ENCODE measurements around the gene ARHGAP4.

ARHGAP4 gene

GRCh38 chrX:153870288-153870690, 55.8 kb downstream of the ARHGAP4 start:
- no peak for FAIRE-seq

GRCh38 chrX:153869473-153870287, 56.4 kb downstream of the ARHGAP4 start:
- FAIRE-seq (no peak), DNase-seq (ENCODE audit: insufficient read length, low spot score) (no peak)

More at GRCh38 chrX:153870288-153870690, 55.8 kb downstream of the ARHGAP4 start:
- DNase-seq (ENCODE audit: insufficient read length, low spot score) = no peak

- no peak for DNase-seq (ENCODE audit: insufficient read length, low spot score)
- no peak for FAIRE-seq
These were observed 57.2 kb downstream of the ARHGAP4 start for GRCh38 chrX:153868576-153869472.

- DNase-seq (ENCODE audit: insufficient read length, low spot score) (no peak), FAIRE-seq (no peak)
These were observed 58.4 kb downstream of the ARHGAP4 start for GRCh38 chrX:153867671-153868070.

- DNase-seq (ENCODE audit: insufficient read length, low spot score) (no peak), FAIRE-seq (no peak)
These were observed 58.9 kb downstream of the ARHGAP4 start for GRCh38 chrX:153867139-153867538.

GRCh38 chrX:153866302-153867019, 59.6 kb downstream of the ARHGAP4 start:
- no peak for DNase-seq (ENCODE audit: insufficient read length, low spot score)
- no peak for FAIRE-seq

GRCh38 chrX:153865685-153866084, 60.4 kb downstream of the ARHGAP4 start:
- FAIRE-seq (no peak), DNase-seq (ENCODE audit: insufficient read length, low spot score) (no peak)

- FAIRE-seq (no peak), DNase-seq (ENCODE audit: insufficient read length, low spot score) (no peak)
These were observed 60.8 kb downstream of the ARHGAP4 start for GRCh38 chrX:153865321-153865580.

- DNase-seq (ENCODE audit: insufficient read length, low spot score) (no peak), FAIRE-seq (no peak)
These were observed 61.3 kb downstream of the ARHGAP4 start for GRCh38 chrX:153864561-153865320.

GRCh38 chrX:153864101-153864500, 62.0 kb downstream of the ARHGAP4 start:
- DNase-seq (ENCODE audit: insufficient read length, low spot score) (no peak), FAIRE-seq (no peak)

- FAIRE-seq (no peak), DNase-seq (ENCODE audit: insufficient read length, low spot score) (no peak)
These were observed 62.6 kb downstream of the ARHGAP4 start for GRCh38 chrX:153863251-153863991.

GRCh38 chrX:153862369-153863250, 63.5 kb downstream of the ARHGAP4 start:
- no peak for FAIRE-seq

GRCh38 chrX:153861733-153862310, 64.2 kb downstream of the ARHGAP4 start:
- FAIRE-seq (no peak), DNase-seq (ENCODE audit: insufficient read length, low spot score) (no peak)

More at GRCh38 chrX:153862369-153863250, 63.5 kb downstream of the ARHGAP4 start:
- no peak for DNase-seq (ENCODE audit: insufficient read length, low spot score)

GRCh38 chrX:153861151-153861550, 64.9 kb downstream of the ARHGAP4 start:
- FAIRE-seq (no peak), DNase-seq (ENCODE audit: insufficient read length, low spot score) (no peak)
